Measurements from ENCODE around the gene VIL1.

The VIL1 gene

GRCh38 chr2:218402911-218403411, 16.0 kb upstream of the VIL1 start:
- DNase-seq (ENCODE audit: low read depth), result no peak
- no peak overlapping the region for H3K4me3 ChIP-seq (ENCODE audit: low read length)
- TF ChIP-seq, protein P1, sequence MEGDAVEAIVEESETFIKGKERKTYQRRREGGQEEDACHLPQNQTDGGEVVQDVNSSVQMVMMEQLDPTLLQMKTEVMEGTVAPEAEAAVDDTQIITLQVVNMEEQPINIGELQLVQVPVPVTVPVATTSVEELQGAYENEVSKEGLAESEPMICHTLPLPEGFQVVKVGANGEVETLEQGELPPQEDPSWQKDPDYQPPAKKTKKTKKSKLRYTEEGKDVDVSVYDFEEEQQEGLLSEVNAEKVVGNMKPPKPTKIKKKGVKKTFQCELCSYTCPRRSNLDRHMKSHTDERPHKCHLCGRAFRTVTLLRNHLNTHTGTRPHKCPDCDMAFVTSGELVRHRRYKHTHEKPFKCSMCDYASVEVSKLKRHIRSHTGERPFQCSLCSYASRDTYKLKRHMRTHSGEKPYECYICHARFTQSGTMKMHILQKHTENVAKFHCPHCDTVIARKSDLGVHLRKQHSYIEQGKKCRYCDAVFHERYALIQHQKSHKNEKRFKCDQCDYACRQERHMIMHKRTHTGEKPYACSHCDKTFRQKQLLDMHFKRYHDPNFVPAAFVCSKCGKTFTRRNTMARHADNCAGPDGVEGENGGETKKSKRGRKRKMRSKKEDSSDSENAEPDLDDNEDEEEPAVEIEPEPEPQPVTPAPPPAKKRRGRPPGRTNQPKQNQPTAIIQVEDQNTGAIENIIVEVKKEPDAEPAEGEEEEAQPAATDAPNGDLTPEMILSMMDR (conservative IDR thresholded peaks at IDR 0.05; ENCODE audit: low read length), result no peak

GRCh38 chr2:218403810-218404209, 15.1 kb upstream of the VIL1 start:
- no peak overlapping the region for H3K4me3 ChIP-seq (ENCODE audit: low read length)
- no peak for DNase-seq (ENCODE audit: low read depth)
- TF ChIP-seq, protein P1 (conservative IDR thresholded peaks at IDR 0.05; ENCODE audit: low read length), result no peak

- TF ChIP-seq, protein P1 (conservative IDR thresholded peaks at IDR 0.05; ENCODE audit: low read length), result no peak
- H3K4me3 ChIP-seq (ENCODE audit: low read length), result no peak overlapping the region
Observed at GRCh38 chr2:218404351-218405085, 14.4 kb upstream of the VIL1 start.

DNA sequence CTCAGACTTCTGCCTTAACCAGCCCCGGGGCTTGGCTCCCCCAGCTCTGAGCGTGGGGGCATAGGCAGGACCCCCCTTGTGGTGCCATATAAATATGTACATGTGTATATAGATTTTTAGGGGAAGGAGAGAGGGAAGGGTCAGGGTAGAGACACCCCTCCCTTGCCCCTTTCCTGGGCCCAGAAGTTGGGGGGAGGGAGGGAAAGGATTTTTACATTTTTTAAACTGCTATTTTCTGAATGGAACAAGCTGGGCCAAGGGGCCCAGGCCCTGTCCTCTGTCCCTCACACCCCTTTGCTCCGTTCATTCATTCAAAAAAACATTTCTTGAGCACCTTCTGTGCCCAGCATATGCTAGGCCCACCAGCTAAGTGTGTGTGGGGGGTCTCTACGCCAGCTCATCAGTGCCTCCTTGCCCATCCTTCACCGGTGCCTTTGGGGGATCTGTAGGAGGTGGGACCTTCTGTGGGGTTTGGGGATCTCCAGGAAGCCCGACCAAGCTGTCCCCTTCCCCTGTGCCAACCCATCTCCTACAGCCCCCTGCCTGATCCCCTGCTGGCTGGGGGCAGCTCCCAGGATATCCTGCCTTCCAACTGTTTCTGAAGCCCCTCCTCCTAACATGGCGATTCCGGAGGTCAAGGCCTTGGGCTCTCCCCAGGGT, 13.7 kb upstream of the VIL1 start:
- no peak for DNase-seq (ENCODE audit: low read depth)
- TF ChIP-seq, protein P1 (conservative IDR thresholded peaks at IDR 0.05; ENCODE audit: low read length), result no peak
- H3K4me3 ChIP-seq (ENCODE audit: low read length), result no peak overlapping the region

More at GRCh38 chr2:218404351-218405085, 14.4 kb upstream of the VIL1 start:
- no peak for DNase-seq (ENCODE audit: low read depth)

- TF ChIP-seq, protein P1 (conservative IDR thresholded peaks at IDR 0.05; ENCODE audit: low read length), result no peak
- peak overlapping the region; percentile 48 for H3K4me3 ChIP-seq (ENCODE audit: low read length)
- DNase-seq (ENCODE audit: low read depth), result no peak
Observed at GRCh38 chr2:218405746-218406208, 13.1 kb upstream of the VIL1 start.

DNA sequence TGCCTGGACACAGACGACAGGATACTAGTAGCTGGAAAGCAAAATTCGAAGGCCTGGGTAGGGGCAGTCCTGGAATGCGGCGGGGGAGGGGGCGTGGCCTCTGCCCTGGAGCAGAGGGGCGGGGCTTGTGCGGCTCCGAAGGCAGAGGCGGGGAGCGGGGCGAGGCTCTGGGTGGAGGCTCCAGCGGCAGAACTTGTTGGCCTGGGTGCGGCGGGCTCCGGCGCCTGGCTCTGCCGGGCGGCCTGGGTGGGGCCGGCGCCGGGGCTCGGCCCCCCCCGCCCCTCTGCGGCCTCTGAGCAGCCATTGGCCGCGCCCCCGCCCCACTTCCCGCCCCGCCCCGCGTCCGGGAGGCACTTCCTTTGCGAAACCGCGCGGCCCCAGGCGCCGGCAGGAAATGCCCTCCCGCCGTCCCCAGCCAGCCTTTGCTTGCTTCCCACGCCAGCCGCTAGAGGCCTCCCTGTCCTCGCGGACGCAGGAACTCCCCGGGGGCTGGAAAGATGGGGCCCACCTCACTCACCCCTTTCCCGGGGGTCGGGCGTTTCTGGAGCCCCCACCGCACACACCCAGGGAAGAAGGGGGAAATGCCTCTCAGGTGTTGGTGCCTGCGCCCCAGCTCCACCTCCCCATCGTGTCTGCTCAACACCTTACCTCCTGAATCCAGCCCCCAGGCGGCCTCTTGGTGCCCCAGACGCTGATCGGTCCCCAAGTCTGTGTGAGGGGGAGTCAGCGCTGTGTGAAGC, 12.5 kb upstream of the VIL1 start:
- TF ChIP-seq, protein P1 (conservative IDR thresholded peaks at IDR 0.05; ENCODE audit: low read length), result peak; percentile 71
- peak; percentile 95 for DNase-seq (ENCODE audit: low read depth)
- H3K4me3 ChIP-seq (ENCODE audit: low read length), result peak overlapping the region; percentile 58
